GM10847 (cell line): ENCODE results near the gene CERS6.

ENCODE experiments used
- POLR2A ChIP-seq: IDR thresholded peaks from 2 replicates; pipeline ENCODE4 v1.6.1; 2011; ENCODE audit not compliant: insufficient read length; ENCODE audit errors: extremely low read depth

CERS6 gene

GRCh38 chr2:168510125-168510756 lies 54.2 kb downstream of the CERS6 start:
- no peak for TF ChIP-seq POLR2A

- TF ChIP-seq POLR2A: no peak
These were observed 58.6 kb downstream of the CERS6 start for GRCh38 chr2:168514692-168515091.

- no peak for TF ChIP-seq POLR2A
These were observed 59.4 kb downstream of the CERS6 start for GRCh38 chr2:168515502-168515901.

- no peak for TF ChIP-seq POLR2A
These were observed 61.7 kb downstream of the CERS6 start for GRCh38 chr2:168517816-168518215.

- no peak for TF ChIP-seq POLR2A
These were observed 62.5 kb downstream of the CERS6 start for GRCh38 chr2:168518555-168519066.

GRCh38 chr2:168519534-168520308 lies 63.6 kb downstream of the CERS6 start:
- TF ChIP-seq POLR2A: no peak

- TF ChIP-seq POLR2A: no peak
These were observed 65.1 kb downstream of the CERS6 start for GRCh38 chr2:168521053-168521741.

GRCh38 chr2:168522446-168522845 lies 66.4 kb downstream of the CERS6 start:
- TF ChIP-seq POLR2A: no peak

- no peak for TF ChIP-seq POLR2A
These were observed 67.9 kb downstream of the CERS6 start for GRCh38 chr2:168524005-168524404.

- no peak for TF ChIP-seq POLR2A
These were observed 68.9 kb downstream of the CERS6 start for GRCh38 chr2:168525020-168525419.

- TF ChIP-seq POLR2A: no peak
These were observed 69.8 kb downstream of the CERS6 start for GRCh38 chr2:168525716-168526446.

GRCh38 chr2:168526641-168527040 lies 70.6 kb downstream of the CERS6 start:
- TF ChIP-seq POLR2A: no peak

GRCh38 chr2:168528016-168528415 lies 71.9 kb downstream of the CERS6 start:
- TF ChIP-seq POLR2A: no peak

- TF ChIP-seq POLR2A: no peak
These were observed 72.4 kb downstream of the CERS6 start for GRCh38 chr2:168528469-168528868.
